K562 (cell line): ENCODE results near the gene ABCB9. TPM values are rescaled to one million over a fixed set of nuclear protein-coding genes. Genes with fewer than 3 reads are reported as not detected.
A peak's percentile ranks its signal among the peaks of the same experiment; 100 is the strongest.

Experiments
- ATF7 ChIP-seq: fragments of 450-650 bp; IDR thresholded peaks from 2 replicates; pipeline ENCODE4 v1.7.1; 2014; ENCODE audit warnings: mild to moderate bottlenecking, moderate library complexity
- BMI1 ChIP-seq: fragments of 150-350 bp; IDR thresholded peaks from 2 replicates; pipeline ENCODE4 v1.6.1; 2014; ENCODE audit warnings: low read length
- FOXA3 ChIP-seq, 2 experiments: fragments of 450-650 bp in 1 of 2; sonication (generic) in 1 of 2; formaldehyde crosslinking; IDR thresholded peaks in 1 of 2; conservative IDR thresholded peaks in 1 of 2; 2 replicates each; pipeline versions ENCODE4 v1.4.0 to v1.8.0; 2020 to 2022; ENCODE audit warnings: mild to moderate bottlenecking in 2 of 2, missing genetic modification reagents in 1 of 2
- MAFG ChIP-seq: fragments of 450-650 bp; conservative IDR thresholded peaks from 2 replicates; pipeline ENCODE4 v1.6.1; 2016; ENCODE audit warnings: missing genetic modification characterization, missing compliant biosample characterization
- MTA2 ChIP-seq: fragments of 450-650 bp; IDR thresholded peaks from 2 replicates; pipeline ENCODE4 v1.6.1; 2016; ENCODE audit warnings: low read depth
- MYNN ChIP-seq, 2 experiments: sonication (generic); formaldehyde crosslinking in 1 of 2; IDR thresholded peaks; 2 replicates each; pipeline versions ENCODE4 v1.5.0 to v1.6.1; 2016 to 2020; ENCODE audit warnings: antibody characterized with exemption in 1 of 2, missing genetic modification reagents in 1 of 2
- NFIX ChIP-seq: fragments of 250-450 bp; sonication (Bioruptor Pico); IDR thresholded peaks from 2 replicates; pipeline ENCODE4 v1.4.0; 2020; ENCODE audit warnings: low read depth, mild to moderate bottlenecking, moderate library complexity
- NRF1 ChIP-seq, 2 experiments: fragments of 450-650 bp; IDR thresholded peaks in 1 of 2; conservative IDR thresholded peaks in 1 of 2; 2 replicates each; pipeline ENCODE4 v1.6.1; 2014; ENCODE audit warnings: mild to moderate bottlenecking in 2 of 2
- PCBP1 ChIP-seq: fragments of 200-400 bp; formaldehyde crosslinking; IDR thresholded peaks from 2 replicates; pipeline ENCODE4 v1.6.1; 2018; ENCODE audit warnings: mild to moderate bottlenecking, low read depth, low read length; ENCODE audit not compliant: poor library complexity, severe bottlenecking
- PML ChIP-seq: IDR thresholded peaks from 2 replicates; pipeline ENCODE4 v1.6.1; 2012; ENCODE audit warnings: low read length, inconsistent platforms
- PTBP1 ChIP-seq: fragments of 200-400 bp; formaldehyde crosslinking; IDR thresholded peaks from 2 replicates; pipeline ENCODE4 v1.6.1; 2017; ENCODE audit warnings: low read depth, low read length
- RB1 ChIP-seq: fragments of 450-650 bp; IDR thresholded peaks from 2 replicates; pipeline ENCODE4 v1.6.1; 2017; ENCODE audit warnings: low read depth, mild to moderate bottlenecking
- SMAD4 ChIP-seq: fragments of 250-450 bp; sonication (Bioruptor Pico); conservative IDR thresholded peaks from 2 replicates; pipeline ENCODE4 v1.8.0; 2021; ENCODE audit warnings: inconsistent platforms, mild to moderate bottlenecking, moderate library complexity
- SMC3 ChIP-seq: conservative IDR thresholded peaks from 2 replicates; pipeline ENCODE4 v1.6.1; 2011; ENCODE audit warnings: low read depth, low read length, improper control_type of control experiment; ENCODE audit not compliant: insufficient read depth
- XRCC5 ChIP-seq: fragments of 200-400 bp; formaldehyde crosslinking; IDR thresholded peaks from 2 replicates; pipeline ENCODE4 v1.6.1; 2017; ENCODE audit warnings: low read depth, mild to moderate bottlenecking, low read length
- ZC3H8 ChIP-seq: fragments of 450-650 bp; IDR thresholded peaks from 2 replicates; pipeline ENCODE4 v1.6.1; 2017
- ZNF12 ChIP-seq: sonication (generic); formaldehyde crosslinking; IDR thresholded peaks from 2 replicates; pipeline ENCODE4 v1.4.0; 2020; ENCODE audit warnings: mild to moderate bottlenecking, missing genetic modification reagents
- ZNF133 ChIP-seq: fragments of 250-450 bp; sonication (Bioruptor Pico); IDR thresholded peaks from 2 replicates; pipeline ENCODE4 v1.4.0; 2020; ENCODE audit warnings: mild to moderate bottlenecking
- ZNF24 ChIP-seq: fragments of 450-650 bp; IDR thresholded peaks from 2 replicates; pipeline ENCODE4 v1.6.1; 2016
- polyA plus RNA-seq, 8 experiments: library from polyadenylated mRNA; depleted of rRNA in 4 of 8; stranded (reverse) in 5 of 8; unstranded in 3 of 8; fragments of >200 nt; fragmentation: Nextera tagmentation in 2 of 8; fragmentation: Illumina TruSeq in 1 of 8; extraction: Ambion mirVana in 2 of 8; extraction: Trizol in 1 of 8; gene quantifications; 2 replicates each; pipeline versions ENCODE4 v1.2.1 to v1.2.3, GENCODE V29; 2011 to 2014; ENCODE audit warnings: inconsistent platforms in 1 of 8, missing spikeins in 1 of 8
- total RNA-seq, 7 experiments: library from RNA; depleted of rRNA in 6 of 7; stranded (reverse); fragments of >200 nt in 6 of 7; fragmentation: Illumina TruSeq in 2 of 7; extraction: Trizol in 2 of 7; gene quantifications; 2 replicates each; pipeline versions ENCODE4 v1.2.1 to v1.2.3, GENCODE V29; 2011 to 2021; ENCODE audit warnings: low replicate concordance in 1 of 7
- TF ChIP-seq, protein P1 (sequence below): sonication (generic); formaldehyde crosslinking; IDR thresholded peaks from 2 replicates; pipeline ENCODE4 v1.8.0; 2023; ENCODE audit warnings: mild to moderate bottlenecking, missing genetic modification reagents
- TF ChIP-seq, protein P2 (sequence below): sonication (generic); formaldehyde crosslinking; IDR thresholded peaks from 2 replicates; pipeline ENCODE4 v1.8.0; 2023; ENCODE audit warnings: mild to moderate bottlenecking, missing genetic modification reagents
- TF ChIP-seq, protein P3 (sequence below): sonication (generic); formaldehyde crosslinking; IDR thresholded peaks from 2 replicates; pipeline ENCODE4 v1.8.0; 2022; ENCODE audit warnings: missing genetic modification reagents, mild to moderate bottlenecking, moderate library complexity, borderline replicate concordance

ABCB9 gene
- total and polyA plus RNA-seq, 9 of the 15 experiments (the other 6 are each of a cell fraction or from before 2014, with no cell fraction given), result 0.20 to 12.6 (median 6.2) TPM

DNA sequence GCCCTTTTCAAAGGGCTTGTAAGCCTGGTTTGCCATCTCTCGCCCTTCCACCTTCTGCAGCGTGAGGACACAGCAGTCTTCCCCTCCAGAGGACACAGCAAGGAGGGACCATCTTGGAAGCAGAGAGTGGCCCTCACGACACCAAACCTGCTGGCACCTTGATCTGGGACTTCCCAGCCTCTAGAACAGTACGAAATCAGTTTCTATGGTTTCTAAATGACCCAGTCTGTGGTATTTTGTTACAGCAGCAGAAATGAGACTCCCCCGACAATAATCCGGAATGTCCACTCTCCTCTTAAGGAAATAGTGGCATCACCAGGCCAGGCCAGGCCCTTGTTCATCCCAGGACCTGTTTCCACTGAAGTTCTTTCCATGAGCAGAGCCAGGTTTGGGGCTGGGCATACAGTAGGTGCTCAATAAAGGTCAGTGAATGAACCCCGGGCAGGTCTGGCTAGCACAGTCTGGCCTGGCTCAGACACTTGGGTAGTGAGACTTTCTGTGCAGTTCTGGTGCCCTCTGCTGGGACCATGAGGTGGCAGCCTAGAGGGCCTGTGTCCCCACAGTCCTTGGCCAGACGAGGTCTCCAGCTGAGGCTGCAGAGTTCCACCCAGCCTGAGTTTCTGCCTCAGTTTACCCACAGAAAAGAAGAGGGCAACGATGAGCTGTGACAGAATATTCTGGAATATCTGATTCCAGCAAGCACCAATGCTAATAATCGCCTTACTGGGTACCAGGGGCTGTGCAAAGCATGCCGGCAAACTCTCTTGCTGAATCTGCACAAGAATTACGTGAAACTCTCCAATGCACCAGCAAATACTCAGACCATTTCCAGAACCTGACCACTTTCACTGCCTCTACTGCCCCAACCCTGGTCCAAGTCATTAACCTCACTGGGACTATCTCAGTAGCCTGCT, 14.0 kb downstream of the ABCB9 start (continued):
- TF ChIP-seq BMI1 (no peak), XRCC5 (0 out of 2 replicates have a peak, but pooled peaks have one; percentile 33), ZNF133 (no peak), MTA2 (no peak), ZNF24 (peak; percentile 45; the same call in 1 of the 2 replicates), ZNF12 (CRISPR knock-in tag) (peak; percentile 74; the same call in 1 of the 2 replicates), SMAD4 (CRISPR knock-in tag) (0 out of 2 replicates have a peak, but pooled peaks have one; percentile 26), NRF1 (conservative IDR thresholded peaks at IDR 0.05 in 1 of 2, IDR thresholded peaks at IDR 0.05 in 1 of 2) (no peak), NFIX (CRISPR knock-in tag) (no peak), ATF7 (0 out of 2 replicates have a peak, but pooled peaks have one; percentile 28), FOXA3 (CRISPR knock-in tag; conservative IDR thresholded peaks at IDR 0.05 in 1 of 2, IDR thresholded peaks at IDR 0.05 in 1 of 2) (peak in 1 of 2 experiments; percentile 51; a peak in 1 of 4 replicates), PTBP1 (no peak), ZC3H8 (no peak), PCBP1 (no peak), MAFG (tag) (no peak), SMC3 (peak; percentile 94), MYNN (IDR thresholded peaks at IDR 0.05) (0 out of 2 replicates have a peak, but pooled peaks have one; percentile 37), MYNN (CRISPR knock-in tag; IDR thresholded peaks at IDR 0.05) (no peak), PML (no peak), RB1 (peak; percentile 83)
- TF ChIP-seq, protein P1, sequence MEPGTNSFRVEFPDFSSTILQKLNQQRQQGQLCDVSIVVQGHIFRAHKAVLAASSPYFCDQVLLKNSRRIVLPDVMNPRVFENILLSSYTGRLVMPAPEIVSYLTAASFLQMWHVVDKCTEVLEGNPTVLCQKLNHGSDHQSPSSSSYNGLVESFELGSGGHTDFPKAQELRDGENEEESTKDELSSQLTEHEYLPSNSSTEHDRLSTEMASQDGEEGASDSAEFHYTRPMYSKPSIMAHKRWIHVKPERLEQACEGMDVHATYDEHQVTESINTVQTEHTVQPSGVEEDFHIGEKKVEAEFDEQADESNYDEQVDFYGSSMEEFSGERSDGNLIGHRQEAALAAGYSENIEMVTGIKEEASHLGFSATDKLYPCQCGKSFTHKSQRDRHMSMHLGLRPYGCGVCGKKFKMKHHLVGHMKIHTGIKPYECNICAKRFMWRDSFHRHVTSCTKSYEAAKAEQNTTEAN (CRISPR knock-in tag), result no peak
- TF ChIP-seq, protein P2, sequence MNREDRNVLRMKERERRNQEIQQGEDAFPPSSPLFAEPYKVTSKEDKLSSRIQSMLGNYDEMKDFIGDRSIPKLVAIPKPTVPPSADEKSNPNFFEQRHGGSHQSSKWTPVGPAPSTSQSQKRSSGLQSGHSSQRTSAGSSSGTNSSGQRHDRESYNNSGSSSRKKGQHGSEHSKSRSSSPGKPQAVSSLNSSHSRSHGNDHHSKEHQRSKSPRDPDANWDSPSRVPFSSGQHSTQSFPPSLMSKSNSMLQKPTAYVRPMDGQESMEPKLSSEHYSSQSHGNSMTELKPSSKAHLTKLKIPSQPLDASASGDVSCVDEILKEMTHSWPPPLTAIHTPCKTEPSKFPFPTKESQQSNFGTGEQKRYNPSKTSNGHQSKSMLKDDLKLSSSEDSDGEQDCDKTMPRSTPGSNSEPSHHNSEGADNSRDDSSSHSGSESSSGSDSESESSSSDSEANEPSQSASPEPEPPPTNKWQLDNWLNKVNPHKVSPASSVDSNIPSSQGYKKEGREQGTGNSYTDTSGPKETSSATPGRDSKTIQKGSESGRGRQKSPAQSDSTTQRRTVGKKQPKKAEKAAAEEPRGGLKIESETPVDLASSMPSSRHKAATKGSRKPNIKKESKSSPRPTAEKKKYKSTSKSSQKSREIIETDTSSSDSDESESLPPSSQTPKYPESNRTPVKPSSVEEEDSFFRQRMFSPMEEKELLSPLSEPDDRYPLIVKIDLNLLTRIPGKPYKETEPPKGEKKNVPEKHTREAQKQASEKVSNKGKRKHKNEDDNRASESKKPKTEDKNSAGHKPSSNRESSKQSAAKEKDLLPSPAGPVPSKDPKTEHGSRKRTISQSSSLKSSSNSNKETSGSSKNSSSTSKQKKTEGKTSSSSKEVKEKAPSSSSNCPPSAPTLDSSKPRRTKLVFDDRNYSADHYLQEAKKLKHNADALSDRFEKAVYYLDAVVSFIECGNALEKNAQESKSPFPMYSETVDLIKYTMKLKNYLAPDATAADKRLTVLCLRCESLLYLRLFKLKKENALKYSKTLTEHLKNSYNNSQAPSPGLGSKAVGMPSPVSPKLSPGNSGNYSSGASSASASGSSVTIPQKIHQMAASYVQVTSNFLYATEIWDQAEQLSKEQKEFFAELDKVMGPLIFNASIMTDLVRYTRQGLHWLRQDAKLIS, result no peak
- TF ChIP-seq, protein P3, sequence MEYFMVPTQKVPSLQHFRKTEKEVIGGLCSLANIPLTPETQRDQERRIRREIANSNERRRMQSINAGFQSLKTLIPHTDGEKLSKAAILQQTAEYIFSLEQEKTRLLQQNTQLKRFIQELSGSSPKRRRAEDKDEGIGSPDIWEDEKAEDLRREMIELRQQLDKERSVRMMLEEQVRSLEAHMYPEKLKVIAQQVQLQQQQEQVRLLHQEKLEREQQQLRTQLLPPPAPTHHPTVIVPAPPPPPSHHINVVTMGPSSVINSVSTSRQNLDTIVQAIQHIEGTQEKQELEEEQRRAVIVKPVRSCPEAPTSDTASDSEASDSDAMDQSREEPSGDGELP (CRISPR knock-in tag), result peak; percentile 69; the same call in 1 of the 2 replicates
